Esophagus muscularis mucosa (tissue), 4 donors: Measurements from ENCODE around the gene C1QA. TPM values are rescaled to one million over a fixed set of nuclear protein-coding genes. Genes with fewer than 3 reads are reported as not detected.

Experiments used
- DNase-seq: peaks from one replicate; pipeline ENCODE4 v3.0.0-alpha.2; 2017; ENCODE audit errors: extremely low spot score
- H3K27ac ChIP-seq, 4 donors: fragments of 200-600 bp; sonication (generic); replicated peaks in 1 of 4; 1 replicate in 3 of 4; 2 replicates in 1 of 4; pipeline ENCODE4 v1.5.1; 2016 to 2019; ENCODE audit warnings: mild to moderate bottlenecking in 1 of 4
- H3K27me3 ChIP-seq, 4 donors: fragments of 200-600 bp; sonication (generic); one replicate each; pipeline versions ENCODE4 v1.5.1 to v1.6.0; 2016 to 2019
- H3K36me3 ChIP-seq, 4 donors: fragments of 200-600 bp; sonication (generic); one replicate each; pipeline ENCODE4 v1.5.1; 2016 to 2019
- H3K4me1 ChIP-seq, 4 donors: fragments of 200-600 bp; sonication (generic); one replicate each; pipeline ENCODE4 v1.5.1; 2016 to 2019
- H3K4me3 ChIP-seq, 4 donors: fragments of 200-600 bp; sonication (generic); 1 replicate in 2 of 4; 2 replicates in 2 of 4; pipeline ENCODE4 v1.5.1; 2016 to 2019; ENCODE audit warnings: mild to moderate bottlenecking in 4 of 4, moderate library complexity in 1 of 4
- H3K9me3 ChIP-seq, 4 donors: fragments of 200-600 bp; sonication (generic); 1 replicate in 3 of 4; 2 replicates in 1 of 4; pipeline ENCODE4 v1.5.1; 2016 to 2019
- CTCF ChIP-seq, 3 experiments: fragments of 200-600 bp in 2 of 3; fragments of 450-650 bp in 1 of 3; sonication (generic) in 2 of 3; IDR thresholded peaks; one replicate each; pipeline ENCODE4 v1.5.1; 2017 to 2019; ENCODE audit warnings: antibody characterized with exemption in 3 of 3, mild to moderate bottlenecking in 2 of 3, moderate library complexity in 1 of 3
- EP300 ChIP-seq: sonication (generic); formaldehyde crosslinking; IDR thresholded peaks from one replicate; pipeline ENCODE4 v1.6.1; 2017; ENCODE audit warnings: antibody characterized with exemption
- POLR2A ChIP-seq: fragments of 450-650 bp; IDR thresholded peaks from one replicate; pipeline ENCODE4 v1.6.1; 2017; ENCODE audit warnings: antibody characterized with exemption, moderate library complexity, mild to moderate bottlenecking, low read depth
- POLR2AphosphoS5 ChIP-seq, 2 donors: sonication (generic); formaldehyde crosslinking; IDR thresholded peaks; one replicate each; pipeline ENCODE4 v1.6.1; 2017; ENCODE audit warnings: antibody characterized with exemption in 2 of 2
- WGBS: methylation state at CpG from one replicate; pipeline ENCODE4 v1.1.5; 2018; 5-methylcytosine and 5-hydroxymethylcytosine counted together
- intact Hi-C: fragments of 100-400 bp; cut with DNase I; formaldehyde crosslinking; loops from one replicate; pipeline ENCODE4 v1.15.1; 2023
- total RNA-seq, 4 donors: library from RNA; depleted of rRNA; stranded (reverse); fragments of >200 nt; gene quantifications; one replicate each; pipeline versions ENCODE4 v1.1.0 to v1.2.1, GENCODE V29; 2016

Gene C1QA
- total RNA-seq, 4 donors from 2014 or later: 132 to 359 (median 164) TPM

- Histone ChIP-seq H3K27ac (no peak overlapping the region), H3K27me3 (peaks cover 0 to 46% (median 0%) of the 10 kb centered on the region in 4 donors), H3K9me3 (no peaks in the 10 kb centered on the region), H3K4me1 (peaks cover 0 to 7% (median 4%) of the 10 kb centered on the region in 4 donors), H3K4me3 (no peak overlapping the region), H3K36me3 (no peaks in the 10 kb centered on the region)
- WGBS: 76% methylated on average over 15 of the region's 15 CpGs
- intact Hi-C loops: no loop called here
- TF ChIP-seq EP300 (no peak), POLR2AphosphoS5 (IDR thresholded peaks at IDR 0.05) (no peak), POLR2A (no peak), CTCF (IDR thresholded peaks at IDR 0.05) (no peak)
- no peak for DNase-seq
Observed at GRCh38 chr1:22681556-22682276, 45.3 kb downstream of the C1QA start.

- no peak for TF ChIP-seq POLR2A
- TF ChIP-seq EP300: no peak
- no peak for TF ChIP-seq POLR2AphosphoS5 (IDR thresholded peaks at IDR 0.05)
- no peak for TF ChIP-seq CTCF (IDR thresholded peaks at IDR 0.05)
- Histone ChIP-seq H3K36me3 (no peaks in the 10 kb centered on the region), H3K4me1 (peaks cover 0 to 7% (median 4%) of the 10 kb centered on the region in 4 donors), H3K27me3 (peaks cover 0 to 42% (median 0%) of the 10 kb centered on the region in 4 donors), H3K4me3 (no peak overlapping the region), H3K27ac (no peak overlapping the region), H3K9me3 (no peaks in the 10 kb centered on the region)
- DNase-seq: no peak
- intact Hi-C loops: no loop called here
- 83% methylated on average over 1 of the region's 1 CpG for WGBS
Observed at GRCh38 chr1:22683547-22683946, 47.1 kb downstream of the C1QA start.

- Histone ChIP-seq H3K4me1 (peaks cover 0 to 7% (median 4%) of the 10 kb centered on the region in 4 donors), H3K9me3 (no peaks in the 10 kb centered on the region), H3K27me3 (peaks cover 0 to 47% (median 0%) of the 10 kb centered on the region in 4 donors), H3K4me3 (no peak overlapping the region), H3K27ac (no peak overlapping the region), H3K36me3 (no peaks in the 10 kb centered on the region)
- 29% methylated on average over 10 of the region's 10 CpGs for WGBS
- no peak for DNase-seq
- intact Hi-C loops: no loop called here
- TF ChIP-seq POLR2A: no peak
Observed at GRCh38 chr1:22685591-22686059, 49.2 kb downstream of the C1QA start.

GRCh38 chr1:22687191-22687590, 50.8 kb downstream of the C1QA start:
- H3K4me3 ChIP-seq: no peak overlapping the region

More at GRCh38 chr1:22687191-22687590, 50.8 kb downstream of the C1QA start:
- H3K27ac ChIP-seq: no peak overlapping the region
- intact Hi-C loops: no loop called here
- H3K9me3 ChIP-seq: no peaks in the 10 kb centered on the region
- DNase-seq: no peak
- 100% methylated on average over 2 of the region's 2 CpGs for WGBS
- no peaks in the 10 kb centered on the region for H3K36me3 ChIP-seq
- TF ChIP-seq POLR2AphosphoS5 (IDR thresholded peaks at IDR 0.05) (no peak), POLR2A (no peak), EP300 (no peak), CTCF (IDR thresholded peaks at IDR 0.05) (no peak)
- H3K27me3 ChIP-seq: peaks cover 0 to 44% (median 0%) of the 10 kb centered on the region in 4 donors
- peaks cover 0 to 7% (median 4%) of the 10 kb centered on the region in 4 donors for H3K4me1 ChIP-seq
